ENCODE results near the gene MORF4L1.
A peak's percentile ranks its signal among the peaks of the same experiment; 100 is the strongest.

The MORF4L1 gene

GRCh38 chr15:78907577-78907976 is 34.9 kb downstream of the MORF4L1 start:
- peak; percentile 52 for DNase-seq (ENCODE audit: low read depth)

GRCh38 chr15:78909160-78909695 is 36.5 kb downstream of the MORF4L1 start:
- DNase-seq (ENCODE audit: low read depth) = no peak
- no peak for TF ChIP-seq MAX (IDR thresholded peaks at IDR 0.05; ENCODE audit: low read depth, low read length)
- no peak for TF ChIP-seq CTCF (IDR thresholded peaks at IDR 0.05; ENCODE audit: low read depth, low read length)
- no peak for TF ChIP-seq MYC (IDR thresholded peaks at IDR 0.05; ENCODE audit: low read depth, low read length)
- H3K4me3 ChIP-seq (ENCODE audit: low read depth, low read length) = no peak overlapping the region

More at GRCh38 chr15:78907577-78907976, 34.9 kb downstream of the MORF4L1 start:
- peak; percentile 38 for TF ChIP-seq CTCF (IDR thresholded peaks at IDR 0.05; ENCODE audit: low read depth, low read length)
- no peak for TF ChIP-seq POLR2A (IDR thresholded peaks at IDR 0.05; ENCODE audit: extremely low read depth, insufficient read length)
- TF ChIP-seq MYC (IDR thresholded peaks at IDR 0.05; ENCODE audit: low read depth, low read length) = no peak
- no peak for TF ChIP-seq MAX (IDR thresholded peaks at IDR 0.05; ENCODE audit: low read depth, low read length)
- no peak overlapping the region for H3K4me3 ChIP-seq (ENCODE audit: low read depth, low read length)

GRCh38 chr15:78909791-78910228 is 37.1 kb downstream of the MORF4L1 start:
- DNase-seq (ENCODE audit: low read depth) = peak; percentile 67
- peak; percentile 58 for TF ChIP-seq CTCF (IDR thresholded peaks at IDR 0.05; ENCODE audit: low read depth, low read length)
- TF ChIP-seq POLR2A (IDR thresholded peaks at IDR 0.05; ENCODE audit: extremely low read depth, insufficient read length) = no peak
- TF ChIP-seq MAX (IDR thresholded peaks at IDR 0.05; ENCODE audit: low read depth, low read length) = no peak
- TF ChIP-seq MYC (IDR thresholded peaks at IDR 0.05; ENCODE audit: low read depth, low read length) = no peak
- H3K4me3 ChIP-seq (ENCODE audit: low read depth, low read length) = no peak overlapping the region

GRCh38 chr15:78910271-78910670 is 37.6 kb downstream of the MORF4L1 start:
- no peak for DNase-seq (ENCODE audit: low read depth)
- no peak for TF ChIP-seq CTCF (IDR thresholded peaks at IDR 0.05; ENCODE audit: low read depth, low read length)
- H3K4me3 ChIP-seq (ENCODE audit: low read depth, low read length) = no peak overlapping the region

GRCh38 chr15:78912316-78912715 is 39.6 kb downstream of the MORF4L1 start:
- no peak for DNase-seq (ENCODE audit: low read depth)
- no peak overlapping the region for H3K4me3 ChIP-seq (ENCODE audit: low read depth, low read length)
- TF ChIP-seq POLR2A (IDR thresholded peaks at IDR 0.05; ENCODE audit: extremely low read depth, insufficient read length) (no peak), MYC (IDR thresholded peaks at IDR 0.05; ENCODE audit: low read depth, low read length) (no peak), CTCF (IDR thresholded peaks at IDR 0.05; ENCODE audit: low read depth, low read length) (no peak), MAX (IDR thresholded peaks at IDR 0.05; ENCODE audit: low read depth, low read length) (no peak)

- DNase-seq (ENCODE audit: low read depth) = no peak
- TF ChIP-seq MYC (IDR thresholded peaks at IDR 0.05; ENCODE audit: low read depth, low read length) = no peak
- no peak overlapping the region for H3K4me3 ChIP-seq (ENCODE audit: low read depth, low read length)
These were observed 40.3 kb downstream of the MORF4L1 start for GRCh38 chr15:78913012-78913411.
